T-helper 2 cell treated with Interferon-gamma antibody and Interleukin-4, amounts not matched to agents 5 μg/mL and 100 μg/mL, for 36 hours (primary cell): ENCODE measurements around the gene ATP1A1.

Experiments
- DNase-seq: peaks from one replicate; pipeline ENCODE4 v3.0.0; 2021; ENCODE audit warnings: low spot score
- H3K27ac Mint-ChIP-seq: one replicate; pipeline ENCODE4 v1.8.0; 2021; ENCODE audit warnings: mild to moderate bottlenecking, mixed read lengths
- H3K27me3 Mint-ChIP-seq: one replicate; pipeline ENCODE4 v1.8.0; 2021; ENCODE audit warnings: low read depth, mixed read lengths
- H3K36me3 Mint-ChIP-seq: one replicate; pipeline ENCODE4 v1.8.0; 2021; ENCODE audit warnings: low read depth, mixed read lengths
- H3K4me1 Mint-ChIP-seq: one replicate; pipeline ENCODE4 v1.8.0; 2021; ENCODE audit warnings: low read depth, mixed read lengths
- H3K4me3 Mint-ChIP-seq: one replicate; pipeline ENCODE4 v1.8.0; 2022; ENCODE audit warnings: mild to moderate bottlenecking, moderate library complexity, mixed read lengths
- H3K9me3 Mint-ChIP-seq: one replicate; pipeline ENCODE4 v1.8.0; 2021; ENCODE audit warnings: mixed read lengths

The ATP1A1 gene

GRCh38 chr1:116334015-116334547 is 39.0 kb upstream of the ATP1A1 start:
- Mint-ChIP-seq H3K27me3 (peaks cover 13% of the 10 kb centered on the region), H3K4me3 (no peak overlapping the region), H3K27ac (no peak overlapping the region), H3K36me3 (no peaks in the 10 kb centered on the region), H3K9me3 (no peaks in the 10 kb centered on the region), H3K4me1 (no peaks in the 10 kb centered on the region)
- DNase-seq, result no peak

- Mint-ChIP-seq H3K27ac (no peak overlapping the region), H3K4me1 (no peaks in the 10 kb centered on the region), H3K4me3 (no peak overlapping the region), H3K27me3 (peaks cover 13% of the 10 kb centered on the region), H3K9me3 (no peaks in the 10 kb centered on the region), H3K36me3 (no peaks in the 10 kb centered on the region)
- no peak for DNase-seq
Observed at GRCh38 chr1:116334868-116335635, 38.0 kb upstream of the ATP1A1 start.

GRCh38 chr1:116335850-116336624 is 37.0 kb upstream of the ATP1A1 start:
- Mint-ChIP-seq H3K27me3 (peaks cover 13% of the 10 kb centered on the region), H3K36me3 (no peaks in the 10 kb centered on the region), H3K27ac (no peak overlapping the region), H3K4me1 (no peaks in the 10 kb centered on the region), H3K9me3 (no peaks in the 10 kb centered on the region), H3K4me3 (no peak overlapping the region)
- no peak for DNase-seq

GRCh38 chr1:116337398-116337797 is 35.6 kb upstream of the ATP1A1 start:
- Mint-ChIP-seq H3K27ac (no peak overlapping the region), H3K9me3 (no peaks in the 10 kb centered on the region), H3K4me3 (no peak overlapping the region), H3K36me3 (no peaks in the 10 kb centered on the region), H3K27me3 (peaks cover 13% of the 10 kb centered on the region), H3K4me1 (no peaks in the 10 kb centered on the region)
- DNase-seq, result no peak

GRCh38 chr1:116338400-116338799 is 34.6 kb upstream of the ATP1A1 start:
- Mint-ChIP-seq H3K4me1 (no peaks in the 10 kb centered on the region), H3K27ac (no peak overlapping the region), H3K27me3 (peaks cover 13% of the 10 kb centered on the region), H3K4me3 (no peak overlapping the region), H3K36me3 (no peaks in the 10 kb centered on the region), H3K9me3 (no peaks in the 10 kb centered on the region)
- no peak for DNase-seq

GRCh38 chr1:116340506-116341231 is 32.4 kb upstream of the ATP1A1 start:
- H3K27ac Mint-ChIP-seq, result no peak overlapping the region
- H3K4me3 Mint-ChIP-seq, result no peak overlapping the region
- H3K9me3 Mint-ChIP-seq, result no peaks in the 10 kb centered on the region
- no peaks in the 10 kb centered on the region for H3K4me1 Mint-ChIP-seq
- peaks cover 10% of the 10 kb centered on the region for H3K27me3 Mint-ChIP-seq
- no peak for DNase-seq
- H3K36me3 Mint-ChIP-seq, result no peaks in the 10 kb centered on the region

- no peak overlapping the region for H3K27ac Mint-ChIP-seq
- no peak for DNase-seq
- no peak overlapping the region for H3K4me3 Mint-ChIP-seq
- H3K36me3 Mint-ChIP-seq, result no peaks in the 10 kb centered on the region
- no peaks in the 10 kb centered on the region for H3K9me3 Mint-ChIP-seq
- peaks cover 2% of the 10 kb centered on the region for H3K27me3 Mint-ChIP-seq
- H3K4me1 Mint-ChIP-seq, result no peaks in the 10 kb centered on the region
Observed at GRCh38 chr1:116343019-116343418, 30.0 kb upstream of the ATP1A1 start.

GRCh38 chr1:116345011-116345410 is 28.0 kb upstream of the ATP1A1 start:
- Mint-ChIP-seq H3K9me3 (peaks cover 3% of the 10 kb centered on the region), H3K27ac (no peak overlapping the region), H3K4me1 (peaks cover 2% of the 10 kb centered on the region), H3K4me3 (no peak overlapping the region), H3K36me3 (peaks cover 2% of the 10 kb centered on the region), H3K27me3 (no peaks in the 10 kb centered on the region)
- DNase-seq, result no peak

GRCh38 chr1:116345843-116346242 is 27.2 kb upstream of the ATP1A1 start:
- Mint-ChIP-seq H3K27ac (no peak overlapping the region), H3K27me3 (no peaks in the 10 kb centered on the region), H3K9me3 (peaks cover 3% of the 10 kb centered on the region), H3K4me1 (peaks cover 2% of the 10 kb centered on the region), H3K36me3 (peaks cover 2% of the 10 kb centered on the region), H3K4me3 (no peak overlapping the region)
- no peak for DNase-seq

- Mint-ChIP-seq H3K4me1 (peaks cover 6% of the 10 kb centered on the region), H3K27ac (no peak overlapping the region), H3K36me3 (peaks cover 2% of the 10 kb centered on the region), H3K9me3 (peaks cover 3% of the 10 kb centered on the region), H3K27me3 (no peaks in the 10 kb centered on the region), H3K4me3 (no peak overlapping the region)
- DNase-seq, result no peak
Observed at GRCh38 chr1:116346943-116347673, 25.9 kb upstream of the ATP1A1 start.

- no peak for DNase-seq
- Mint-ChIP-seq H3K9me3 (peaks cover 3% of the 10 kb centered on the region), H3K36me3 (peaks cover 2% of the 10 kb centered on the region), H3K4me1 (peaks cover 11% of the 10 kb centered on the region), H3K27ac (no peak overlapping the region), H3K4me3 (no peak overlapping the region), H3K27me3 (no peaks in the 10 kb centered on the region)
Observed at GRCh38 chr1:116347696-116348095, 25.3 kb upstream of the ATP1A1 start.

- Mint-ChIP-seq H3K27me3 (no peaks in the 10 kb centered on the region), H3K4me3 (no peak overlapping the region), H3K9me3 (peaks cover 3% of the 10 kb centered on the region), H3K27ac (no peak overlapping the region), H3K36me3 (peaks cover 2% of the 10 kb centered on the region), H3K4me1 (peaks cover 11% of the 10 kb centered on the region)
- no peak for DNase-seq
Observed at GRCh38 chr1:116350097-116350645, 22.9 kb upstream of the ATP1A1 start.

GRCh38 chr1:116351914-116352313 is 21.1 kb upstream of the ATP1A1 start:
- Mint-ChIP-seq H3K4me3 (no peak overlapping the region), H3K36me3 (peaks cover 2% of the 10 kb centered on the region), H3K9me3 (peaks cover 3% of the 10 kb centered on the region), H3K4me1 (peaks cover 15% of the 10 kb centered on the region), H3K27ac (no peak overlapping the region), H3K27me3 (peaks cover 6% of the 10 kb centered on the region)
- DNase-seq, result no peak
